GM12878 (cell line): ENCODE results near the gene MRPS25. TPM values are rescaled to one million over a fixed set of nuclear protein-coding genes. Genes with fewer than 3 reads are reported as not detected.
A peak's percentile ranks its signal among the peaks of the same experiment; 100 is the strongest.

ENCODE experiments used
- ATAC-seq: fragments of 200-7000 bp; cut with Tn5 transposase; 3 replicates; pipeline ENCODE4 v1.9.1; 2020; ENCODE audit warnings: mild to moderate bottlenecking, moderate library complexity
- BruUV-seq: library from RNA; stranded (reverse); fragments of 400-500 nt; replicated peaks from 2 replicates; lab custom pipeline; 2021; lab: Mats Ljungman, UMichigan
- CTCF ChIA-PET: fragments of 300-600 bp; sonication (Branson Sonifier 250); formaldehyde crosslinking; extraction: SDS; loops from one replicate; lab custom pipeline; 2021; ENCODE audit warnings: inconsistent platforms; lab: Yijun Ruan, JAX
- POLR2A ChIA-PET: fragments of 350-600 bp; formaldehyde crosslinking; extraction: SDS; loops from one replicate; lab custom pipeline; 2021; ENCODE audit warnings: inconsistent platforms; lab: Charles Lee
- RAD21 ChIA-PET: fragments of 300-600 bp; sonication (Branson Sonifier 250); formaldehyde crosslinking; loops from one replicate; lab custom pipeline; 2023; ENCODE audit warnings: antibody characterized with exemption; ENCODE audit not compliant: unreplicated experiment; lab: Charles Lee
- SMC1A ChIA-PET: fragments of 300-600 bp; sonication (Branson Sonifier 250); formaldehyde crosslinking; loops from one replicate; lab custom pipeline; 2023; ENCODE audit not compliant: unreplicated experiment, uncharacterized antibody; lab: Charles Lee
- DNase-seq: peaks from one replicate; pipeline ENCODE4 v3.0.0-alpha.2; 2011; ENCODE audit warnings: low read depth, low spot score
- FAIRE-seq: peaks from 3 replicates; lab custom pipeline; 2011; peaks lifted over from hg19 to GRCh38; lab: Jason Lieb, UNC
- H2AFZ ChIP-seq: 2 replicates; pipeline ENCODE4 v1.6.0; 2011; ENCODE audit warnings: low read depth, low read length, control low read depth; ENCODE audit not compliant: control insufficient read depth
- H3K27ac ChIP-seq: 2 replicates; pipeline ENCODE4 v1.5.1; 2011; ENCODE audit warnings: control low read depth; ENCODE audit not compliant: control insufficient read depth, insufficient read depth
- H3K27me3 ChIP-seq, 2 experiments: replicated peaks in 1 of 2; 2 replicates each; pipeline versions ENCODE4 v1.6.0 to v1.6.1; 2011; ENCODE audit warnings: low read length in 1 of 2; ENCODE audit not compliant: control insufficient read depth in 2 of 2, insufficient read depth in 2 of 2
- H3K36me3 ChIP-seq, 2 experiments: 2 replicates each; pipeline ENCODE4 v1.5.1; 2011; ENCODE audit warnings: low read length in 1 of 2; ENCODE audit not compliant: control insufficient read depth in 2 of 2, insufficient read depth in 2 of 2
- H3K4me1 ChIP-seq: 2 replicates; pipeline ENCODE4 v1.6.1; 2011; ENCODE audit warnings: mild to moderate bottlenecking, low read length, moderate library complexity, mixed read lengths; ENCODE audit not compliant: control insufficient read depth, insufficient read depth
- H3K4me2 ChIP-seq: 2 replicates; pipeline ENCODE4 v1.6.0; 2011; ENCODE audit warnings: control low read depth; ENCODE audit not compliant: control insufficient read depth, insufficient read depth
- H3K4me3 ChIP-seq: fragments of 200-600 bp; sonication (generic); 2 replicates; pipeline ENCODE4 v1.5.1; 2016
- H3K79me2 ChIP-seq: 2 replicates; pipeline ENCODE4 v1.6.0; 2011; ENCODE audit warnings: low read length; ENCODE audit not compliant: control insufficient read depth, insufficient read depth
- H3K9ac ChIP-seq: 2 replicates; pipeline ENCODE4 v1.8.0; 2011; ENCODE audit warnings: low read length, control low read depth, mixed read lengths; ENCODE audit not compliant: control insufficient read depth, insufficient read depth
- H3K9me3 ChIP-seq: replicated peaks from 3 replicates; pipeline ENCODE4 v1.5.1; 2011; ENCODE audit warnings: mild to moderate bottlenecking, low read length; ENCODE audit not compliant: control insufficient read depth, insufficient read depth
- H4K20me1 ChIP-seq: 2 replicates; pipeline ENCODE4 v1.6.0; 2011; ENCODE audit not compliant: control insufficient read depth, insufficient read depth
- FOXK2 ChIP-seq: fragments of 450-650 bp; IDR thresholded peaks from 2 replicates; pipeline ENCODE4 v1.6.1; 2017; ENCODE audit warnings: mild to moderate bottlenecking, moderate library complexity
- FOXM1 ChIP-seq: IDR thresholded peaks from 2 replicates; pipeline ENCODE4 v1.6.1; 2012; ENCODE audit warnings: low read depth, mild to moderate bottlenecking, inconsistent platforms, low read length, moderate library complexity
- IKZF2 ChIP-seq, 2 experiments: fragments of 450-650 bp; IDR thresholded peaks; 2 replicates each; pipeline ENCODE4 v1.6.1; 2017; ENCODE audit warnings: mild to moderate bottlenecking in 2 of 2, moderate library complexity in 2 of 2
- SMAD5 ChIP-seq: IDR thresholded peaks from 2 replicates; pipeline ENCODE4 v1.6.1; 2016; ENCODE audit warnings: antibody characterized with exemption, low read depth
- WGBS: methylation state at CpG from one replicate; pipeline ENCODE4 v1.1.6; 2016; ENCODE audit warnings: low lambda C conversion rate; ENCODE audit not compliant: insufficient replicate concordance, insufficient coverage; ENCODE audit errors: missing lambda C conversion rate; 5-methylcytosine and 5-hydroxymethylcytosine counted together
- in situ Hi-C: fragments of 300-500 bp; cut with MboI; formaldehyde crosslinking; loops from 9 replicates; pipeline ENCODE4 v1.14.3; 2018; ENCODE audit warnings: mixed read lengths
- intact Hi-C: fragments of 100-400 bp; cut with micrococcal nuclease; formaldehyde crosslinking; loops from one replicate; pipeline ENCODE4 v1.14.2; 2022; ENCODE audit not compliant: unreplicated experiment
- polyA plus RNA-seq, 11 experiments: library from polyadenylated mRNA; depleted of rRNA in 4 of 11; unstranded in 6 of 11; stranded (reverse) in 5 of 11; fragments of >200 nt; fragmentation: Nextera tagmentation in 4 of 11; fragmentation: Illumina TruSeq in 1 of 11; extraction: Ambion mirVana in 4 of 11; extraction: Trizol in 1 of 11; gene quantifications; 1 replicate in 1 of 11; 2 replicates in 10 of 11; pipeline versions ENCODE4 v1.2.1 to v1.2.3, GENCODE V29; 2011 to 2016; ENCODE audit warnings: inconsistent platforms in 2 of 11, missing spikeins in 2 of 11, low read depth in 1 of 11
- total RNA-seq, 4 experiments: library from RNA; depleted of rRNA in 3 of 4; stranded (reverse); fragments of >200 nt in 3 of 4; fragmentation: Illumina TruSeq in 1 of 4; extraction: Trizol in 1 of 4; gene quantifications; 2 replicates each; pipeline versions ENCODE4 v1.2.1 to v1.2.3, GENCODE V29; 2013 to 2021
- TF ChIP-seq, protein P1 (sequence below): fragments of 450-650 bp; IDR thresholded peaks from 2 replicates; pipeline ENCODE4 v1.6.1; 2016; ENCODE audit warnings: mild to moderate bottlenecking, moderate library complexity, borderline replicate concordance

MRPS25 gene
- total and polyA plus RNA-seq, 10 of the 15 experiments (the other 5 are each of a cell fraction or from before 2014, with no cell fraction given), result 17.0 to 114 (median 62.2) TPM

DNA sequence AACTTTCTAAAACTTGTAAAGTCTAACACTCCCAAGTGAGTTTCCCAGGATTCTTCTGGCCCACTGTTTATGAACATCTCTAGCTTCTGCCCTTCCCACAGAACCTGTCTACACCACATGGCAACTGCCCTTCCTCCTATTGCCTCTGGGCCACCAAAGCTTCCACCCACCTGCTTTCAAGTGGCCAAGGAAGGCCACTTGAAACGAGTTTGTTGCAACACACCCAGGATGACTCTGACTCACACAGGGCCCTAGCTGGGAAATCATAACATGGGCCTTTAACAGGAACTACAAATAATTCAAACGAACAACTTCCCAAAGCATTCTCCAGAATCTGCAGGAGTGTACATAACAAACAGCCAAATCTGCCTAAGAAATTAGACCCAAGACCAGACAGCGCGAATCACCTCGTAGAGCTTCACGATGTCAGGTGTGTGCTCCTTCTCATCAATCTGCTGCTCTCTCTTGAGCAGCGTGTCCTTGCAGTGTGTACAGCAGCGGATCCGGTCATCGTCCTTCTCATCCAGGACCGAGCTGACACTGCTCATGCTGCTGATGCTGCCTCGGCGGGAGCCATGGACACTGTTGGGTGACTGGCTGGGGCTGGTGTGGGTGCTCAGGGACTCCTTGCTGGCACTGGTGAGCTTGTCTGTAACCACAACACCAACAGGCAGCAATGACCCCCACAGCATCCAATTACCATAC, 17.0 kb upstream of the MRPS25 start:
- no peak overlapping the region for H3K9ac ChIP-seq
- no peaks in the 10 kb centered on the region for H3K4me1 ChIP-seq
- H3K27me3 ChIP-seq, result no peaks in the 10 kb centered on the region
- ChIA-PET RAD21 (no interaction called here), CTCF (interaction anchor here (1.8 kb wide), 1 partner anchor 31 kb away, joined by 5 read pairs; no protein-coding TSS in a partner anchor), POLR2A (interaction anchor here (0.6 kb wide), 1 partner anchor 14 kb away, joined by 4 read pairs; no protein-coding TSS in a partner anchor), SMC1A (no interaction called here)
- ATAC-seq, result no peak
- no peak overlapping the region for H3K27ac ChIP-seq
- in situ Hi-C loops (no loop called here), intact Hi-C loops (no loop called here)
- H3K9me3 ChIP-seq, result no peaks in the 10 kb centered on the region
- no peak overlapping the region for H3K4me3 ChIP-seq
- H3K79me2 ChIP-seq, result no peaks in the 10 kb centered on the region
- no TSS peak for BruUV-seq
- TF ChIP-seq SMAD5, result no peak
- TF ChIP-seq FOXK2, result no peak
- TF ChIP-seq FOXM1, result no peak
- H3K36me3 ChIP-seq, result peaks cover 8 to 25% of the 10 kb centered on the region in 2 experiments
- no peak for DNase-seq
- FAIRE-seq, result no peak
- H2AFZ ChIP-seq, result no peak overlapping the region
- no peaks in the 10 kb centered on the region for H4K20me1 ChIP-seq
- no peak overlapping the region for H3K4me2 ChIP-seq
- WGBS, result 86% methylated on average over 13 of the region's 13 CpGs

DNA sequence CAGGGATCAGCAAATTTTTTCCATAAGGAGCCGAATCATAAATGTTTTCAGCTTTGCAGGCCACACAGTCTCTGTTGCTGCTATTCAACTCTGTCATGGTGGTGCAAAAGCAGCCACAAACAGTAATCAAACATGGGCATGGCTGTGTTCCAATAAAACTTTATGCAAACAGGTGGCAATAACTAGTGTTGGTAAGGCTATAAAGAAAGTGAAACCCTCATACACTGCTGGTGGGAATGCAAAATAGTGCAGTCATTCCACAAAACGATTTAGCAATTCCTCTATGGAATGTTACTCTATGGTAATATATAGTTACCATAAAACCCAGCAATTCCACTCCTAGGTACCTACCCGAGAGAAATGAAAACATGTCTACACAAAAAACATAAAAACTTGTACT, 14.0 kb upstream of the MRPS25 start:
- no peak for ATAC-seq
- Histone ChIP-seq H3K4me3 (no peak overlapping the region), H3K27me3 (no peaks in the 10 kb centered on the region), H3K4me2 (no peak overlapping the region), H3K36me3 (peaks cover 16 to 17% of the 10 kb centered on the region in 2 experiments), H3K27ac (no peak overlapping the region), H3K9me3 (no peaks in the 10 kb centered on the region), H3K9ac (no peak overlapping the region), H4K20me1 (no peaks in the 10 kb centered on the region), H3K4me1 (no peaks in the 10 kb centered on the region), H2AFZ (no peak overlapping the region), H3K79me2 (no peaks in the 10 kb centered on the region)
- ChIA-PET SMC1A (no interaction called here), CTCF (no interaction called here), POLR2A (no interaction called here), RAD21 (no interaction called here)
- intact Hi-C loops (no loop called here), in situ Hi-C loops (no loop called here)
- TF ChIP-seq, protein P1, sequence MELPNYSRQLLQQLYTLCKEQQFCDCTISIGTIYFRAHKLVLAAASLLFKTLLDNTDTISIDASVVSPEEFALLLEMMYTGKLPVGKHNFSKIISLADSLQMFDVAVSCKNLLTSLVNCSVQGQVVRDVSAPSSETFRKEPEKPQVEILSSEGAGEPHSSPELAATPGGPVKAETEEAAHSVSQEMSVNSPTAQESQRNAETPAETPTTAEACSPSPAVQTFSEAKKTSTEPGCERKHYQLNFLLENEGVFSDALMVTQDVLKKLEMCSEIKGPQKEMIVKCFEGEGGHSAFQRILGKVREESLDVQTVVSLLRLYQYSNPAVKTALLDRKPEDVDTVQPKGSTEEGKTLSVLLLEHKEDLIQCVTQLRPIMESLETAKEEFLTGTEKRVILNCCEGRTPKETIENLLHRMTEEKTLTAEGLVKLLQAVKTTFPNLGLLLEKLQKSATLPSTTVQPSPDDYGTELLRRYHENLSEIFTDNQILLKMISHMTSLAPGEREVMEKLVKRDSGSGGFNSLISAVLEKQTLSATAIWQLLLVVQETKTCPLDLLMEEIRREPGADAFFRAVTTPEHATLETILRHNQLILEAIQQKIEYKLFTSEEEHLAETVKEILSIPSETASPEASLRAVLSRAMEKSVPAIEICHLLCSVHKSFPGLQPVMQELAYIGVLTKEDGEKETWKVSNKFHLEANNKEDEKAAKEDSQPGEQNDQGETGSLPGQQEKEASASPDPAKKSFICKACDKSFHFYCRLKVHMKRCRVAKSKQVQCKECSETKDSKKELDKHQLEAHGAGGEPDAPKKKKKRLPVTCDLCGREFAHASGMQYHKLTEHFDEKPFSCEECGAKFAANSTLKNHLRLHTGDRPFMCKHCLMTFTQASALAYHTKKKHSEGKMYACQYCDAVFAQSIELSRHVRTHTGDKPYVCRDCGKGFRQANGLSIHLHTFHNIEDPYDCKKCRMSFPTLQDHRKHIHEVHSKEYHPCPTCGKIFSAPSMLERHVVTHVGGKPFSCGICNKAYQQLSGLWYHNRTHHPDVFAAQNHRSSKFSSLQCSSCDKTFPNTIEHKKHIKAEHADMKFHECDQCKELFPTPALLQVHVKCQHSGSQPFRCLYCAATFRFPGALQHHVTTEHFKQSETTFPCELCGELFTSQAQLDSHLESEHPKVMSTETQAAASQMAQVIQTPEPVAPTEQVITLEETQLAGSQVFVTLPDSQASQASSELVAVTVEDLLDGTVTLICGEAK, result peak; percentile 86
- no peak for TF ChIP-seq IKZF2 (IDR thresholded peaks at IDR 0.05)
- DNase-seq, result no peak
- no TSS peak for BruUV-seq
- no peak for FAIRE-seq
- 74% methylated on average over 3 of the region's 3 CpGs for WGBS
